BJ (cell line): ENCODE measurements around the gene CDC25A. TPM values are rescaled to one million over a fixed set of nuclear protein-coding genes. Genes with fewer than 3 reads are reported as not detected.

Experiments
- CTCF ChIA-PET: fragments of 350-600 bp; formaldehyde crosslinking; extraction: SDS; loops from one replicate; lab custom pipeline; 2021; ENCODE audit warnings: antibody characterized with exemption, inconsistent platforms; lab: Yijun Ruan, JAX
- POLR2A ChIA-PET: fragments of 300-600 bp; sonication (Branson Sonifier 250); formaldehyde crosslinking; extraction: SDS; loops from one replicate; lab custom pipeline; 2021; ENCODE audit warnings: antibody characterized with exemption; lab: Charles Lee
- DNase-seq: peaks from one replicate; pipeline ENCODE4 v3.0.0-alpha.2; 2011; ENCODE audit warnings: low read depth
- H3K27me3 ChIP-seq: 2 replicates; pipeline ENCODE4 v1.6.0; 2011; ENCODE audit warnings: low read length; ENCODE audit not compliant: control insufficient read depth, insufficient read depth
- H3K36me3 ChIP-seq: 2 replicates; pipeline ENCODE4 v1.5.1; 2011; ENCODE audit warnings: low read length; ENCODE audit not compliant: control insufficient read depth, insufficient read depth
- H3K4me3 ChIP-seq: 2 replicates; pipeline ENCODE4 v1.5.1; 2011; ENCODE audit warnings: low read depth, mild to moderate bottlenecking, control low read depth, low read length
- polyA plus RNA-seq: library from polyadenylated mRNA; depleted of rRNA; stranded (reverse); fragments of >200 nt; gene quantifications from 2 replicates; pipeline ENCODE4 v1.2.3, GENCODE V29; 2011
- TF ChIP-seq, protein P1 (sequence below): IDR thresholded peaks from 2 replicates; pipeline ENCODE4 v1.5.1; 2011; ENCODE audit warnings: low read depth, mild to moderate bottlenecking, control low read depth, inconsistent platforms, low read length, moderate library complexity; ENCODE audit not compliant: insufficient read depth

The CDC25A gene
- polyA plus RNA-seq, 1 experiment: 1.9 TPM

DNA sequence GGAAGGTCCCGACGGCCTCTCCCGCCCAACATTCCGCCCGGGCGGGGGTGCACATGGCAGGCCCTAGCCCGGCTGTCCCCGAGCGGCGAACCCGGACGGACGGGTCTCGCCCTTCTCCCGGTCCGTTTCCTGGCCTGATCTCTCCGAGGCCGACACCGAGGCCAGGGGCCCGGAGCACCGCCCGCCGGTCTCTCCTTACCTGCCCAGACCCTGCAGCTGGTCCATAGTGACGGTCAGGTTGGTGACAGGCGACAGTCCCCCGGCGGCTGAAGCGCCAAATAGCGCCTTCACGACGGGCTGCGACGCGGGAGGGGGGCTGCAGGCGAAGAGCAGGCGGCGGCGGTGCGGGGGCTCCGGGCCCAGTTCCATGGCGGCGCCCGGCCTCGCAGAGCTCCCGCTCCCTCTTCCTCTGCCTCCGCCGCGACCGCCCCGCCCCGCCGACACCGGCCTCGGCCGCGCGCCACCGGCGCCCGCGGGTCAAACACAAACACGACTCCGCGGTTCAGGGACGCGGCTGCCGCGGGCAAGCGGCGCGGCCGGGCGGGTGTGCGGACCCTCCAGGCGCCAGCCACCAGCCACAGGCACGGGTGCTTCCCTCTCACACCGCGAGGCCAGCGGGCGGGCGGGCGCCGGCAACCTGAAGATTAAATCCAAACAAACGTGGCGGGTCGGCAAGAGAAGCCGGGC lies 495 bp downstream of the CDC25A start:
- Histone ChIP-seq H3K4me3 (peak overlapping the region; percentile 58), H3K36me3 (0 out of 2 replicates have a peak, but pooled peaks cover under 1% of the 10 kb centered on the region), H3K27me3 (no peaks in the 10 kb centered on the region)
- ChIA-PET POLR2A (interaction anchor here (0.6 kb wide), 1 partner anchor 982 kb away, joined by 6 read pairs; no protein-coding TSS in a partner anchor), CTCF (interaction anchor here (0.7 to 4.5 kb wide), 4 partner anchors 10 to 248 kb away, joined by 3 to 22 read pairs (median 4); no protein-coding TSS in a partner anchor)
- no peak for DNase-seq
- TF ChIP-seq, protein P1, sequence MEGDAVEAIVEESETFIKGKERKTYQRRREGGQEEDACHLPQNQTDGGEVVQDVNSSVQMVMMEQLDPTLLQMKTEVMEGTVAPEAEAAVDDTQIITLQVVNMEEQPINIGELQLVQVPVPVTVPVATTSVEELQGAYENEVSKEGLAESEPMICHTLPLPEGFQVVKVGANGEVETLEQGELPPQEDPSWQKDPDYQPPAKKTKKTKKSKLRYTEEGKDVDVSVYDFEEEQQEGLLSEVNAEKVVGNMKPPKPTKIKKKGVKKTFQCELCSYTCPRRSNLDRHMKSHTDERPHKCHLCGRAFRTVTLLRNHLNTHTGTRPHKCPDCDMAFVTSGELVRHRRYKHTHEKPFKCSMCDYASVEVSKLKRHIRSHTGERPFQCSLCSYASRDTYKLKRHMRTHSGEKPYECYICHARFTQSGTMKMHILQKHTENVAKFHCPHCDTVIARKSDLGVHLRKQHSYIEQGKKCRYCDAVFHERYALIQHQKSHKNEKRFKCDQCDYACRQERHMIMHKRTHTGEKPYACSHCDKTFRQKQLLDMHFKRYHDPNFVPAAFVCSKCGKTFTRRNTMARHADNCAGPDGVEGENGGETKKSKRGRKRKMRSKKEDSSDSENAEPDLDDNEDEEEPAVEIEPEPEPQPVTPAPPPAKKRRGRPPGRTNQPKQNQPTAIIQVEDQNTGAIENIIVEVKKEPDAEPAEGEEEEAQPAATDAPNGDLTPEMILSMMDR: no peak

DNA sequence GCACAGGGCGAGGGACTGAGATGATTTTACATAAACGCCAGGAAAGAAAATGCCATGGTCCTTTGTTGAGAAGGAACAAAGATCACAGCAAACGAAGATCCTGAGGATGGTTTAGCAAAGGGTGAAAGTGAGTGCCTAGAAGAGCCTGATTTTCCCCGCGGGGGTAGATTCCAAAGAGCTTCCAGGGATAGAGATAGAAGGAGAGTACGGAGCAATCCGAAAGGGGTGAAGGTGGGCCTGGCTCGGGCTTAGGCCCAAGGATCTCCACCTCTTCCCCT lies 977 bp downstream of the CDC25A start:
- H3K27me3 ChIP-seq: no peaks in the 10 kb centered on the region
- H3K4me3 ChIP-seq: peak overlapping the region; percentile 58
- ChIA-PET POLR2A (interaction anchor here (0.6 kb wide), 1 partner anchor 981 kb away, joined by 6 read pairs; no protein-coding TSS in a partner anchor), CTCF (interaction anchor here (0.7 to 4.5 kb wide), 4 partner anchors 10 to 249 kb away, joined by 3 to 22 read pairs (median 4); no protein-coding TSS in a partner anchor)
- TF ChIP-seq, protein P1: no peak
- H3K36me3 ChIP-seq: 0 out of 2 replicates have a peak, but pooled peaks cover 1% of the 10 kb centered on the region
- no peak for DNase-seq

DNA sequence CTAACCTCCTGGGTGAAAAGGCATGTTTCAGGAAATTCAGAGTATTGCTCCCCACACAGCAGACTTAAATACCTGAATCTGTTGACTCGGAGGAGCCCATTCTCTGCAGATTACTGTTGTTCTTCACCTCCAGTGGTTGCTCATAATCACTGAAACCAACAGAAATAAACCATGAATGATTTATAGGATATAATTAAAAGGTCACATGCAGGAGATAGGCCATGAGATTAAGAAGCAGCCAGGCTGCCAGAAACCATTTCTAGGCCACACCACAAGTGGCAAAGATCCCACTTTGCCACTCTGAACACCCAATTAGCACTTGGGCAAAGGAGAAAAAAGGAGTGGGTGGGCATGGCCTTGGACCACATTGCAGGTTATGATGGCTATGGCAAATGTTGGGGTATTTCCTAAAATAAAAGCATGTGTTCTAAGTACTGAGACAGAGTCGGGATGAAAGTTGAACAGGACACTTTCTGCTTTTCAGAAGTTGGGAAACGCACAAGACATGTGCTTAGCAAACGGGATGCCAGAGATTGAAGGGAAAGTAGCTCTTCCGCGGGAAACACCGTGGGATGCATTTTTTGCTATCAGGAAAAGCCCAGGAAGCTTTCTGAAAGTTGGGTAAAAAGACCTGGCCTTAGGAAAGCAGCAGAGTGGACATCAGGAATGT lies 1.5 kb downstream of the CDC25A start:
- peak overlapping the region; percentile 58 for H3K4me3 ChIP-seq
- peaks cover 3% of the 10 kb centered on the region for H3K36me3 ChIP-seq
- POLR2A ChIA-PET: no interaction called here
- no peaks in the 10 kb centered on the region for H3K27me3 ChIP-seq
- TF ChIP-seq, protein P1: no peak
- CTCF ChIA-PET: interaction anchor here (0.7 to 4.5 kb wide), 3 partner anchors 9 to 249 kb away, joined by 3 to 22 read pairs (median 5); no protein-coding TSS in a partner anchor
- DNase-seq: no peak

DNA sequence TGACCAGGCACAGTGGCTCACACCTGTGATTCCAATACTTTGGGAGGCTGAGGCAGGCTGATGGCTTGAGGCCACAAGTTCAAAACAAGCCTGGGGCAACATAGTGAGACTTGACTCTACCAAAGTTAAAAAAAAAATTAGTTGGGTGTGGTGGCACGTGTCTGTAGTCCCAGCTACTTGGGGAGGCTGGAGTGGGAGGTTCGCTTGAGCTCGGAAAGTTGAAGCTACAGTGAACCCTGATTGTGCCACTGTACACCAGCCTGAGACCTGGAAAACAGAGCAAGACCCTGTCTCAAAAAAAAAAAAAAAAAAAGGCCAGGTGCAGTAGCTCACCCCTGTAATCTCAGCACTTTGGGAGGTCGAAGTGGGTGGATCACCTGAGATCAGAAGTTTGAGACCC lies 3.1 kb downstream of the CDC25A start:
- CTCF ChIA-PET: no interaction called here
- Histone ChIP-seq H3K27me3 (no peaks in the 10 kb centered on the region), H3K4me3 (no peak overlapping the region), H3K36me3 (peaks cover 5% of the 10 kb centered on the region)
- POLR2A ChIA-PET: no interaction called here
- no peak for DNase-seq
- TF ChIP-seq, protein P1: no peak

DNA sequence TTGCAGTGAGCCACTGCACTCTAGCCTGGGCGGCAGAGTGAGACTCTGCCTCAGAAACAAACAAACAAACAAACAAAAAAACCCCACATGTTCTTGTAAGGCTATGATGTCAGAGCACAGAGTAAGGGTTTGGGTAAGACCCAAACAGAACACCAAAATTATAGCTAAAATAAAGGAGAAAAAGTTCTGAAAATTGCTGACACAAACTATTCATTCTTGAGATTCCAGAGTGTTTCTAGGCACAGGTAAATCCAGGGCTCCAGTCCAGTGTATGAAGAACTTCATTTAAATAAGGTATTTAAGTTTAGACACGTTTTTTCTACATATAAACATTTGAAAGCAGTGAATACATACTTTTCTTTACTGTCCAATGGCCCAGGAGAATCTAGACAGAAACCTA lies 3.9 kb downstream of the CDC25A start:
- no peaks in the 10 kb centered on the region for H3K27me3 ChIP-seq
- no peak overlapping the region for H3K4me3 ChIP-seq
- ChIA-PET CTCF (interaction anchor here (2.3 kb wide), 1 partner anchor 10 kb away, joined by 12 read pairs; no protein-coding TSS in a partner anchor), POLR2A (no interaction called here)
- TF ChIP-seq, protein P1: no peak
- peaks cover 5% of the 10 kb centered on the region for H3K36me3 ChIP-seq
- DNase-seq: no peak
